GM12873 (cell line): ENCODE data around the gene PRRT1.

Experiments used
- TF ChIP-seq, protein P1 (sequence below): IDR thresholded peaks from 2 replicates; pipeline ENCODE4 v1.5.1; 2012; ENCODE audit warnings: low read depth, mild to moderate bottlenecking, moderate library complexity, low read length, control low read depth; ENCODE audit not compliant: insufficient read depth; ENCODE audit errors: missing control alignments

Gene PRRT1

DNA sequence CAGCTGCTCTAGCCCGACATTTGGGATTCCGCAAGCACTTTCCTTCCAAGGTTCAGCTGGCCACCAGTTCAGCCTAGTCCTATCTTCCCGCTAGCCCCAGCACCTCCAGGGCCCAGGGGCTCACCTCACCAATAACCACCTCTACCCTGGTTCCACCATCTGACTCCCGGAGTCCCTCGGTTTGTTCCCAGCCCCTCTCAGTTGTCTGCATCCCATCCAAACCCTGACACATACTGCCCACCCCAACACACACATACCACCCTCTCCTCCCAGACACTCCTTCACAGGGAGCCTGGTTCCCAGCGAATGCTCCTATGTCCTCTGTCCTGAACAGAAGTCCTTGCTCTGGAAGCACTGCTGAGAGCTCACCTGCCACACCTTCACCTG, 43.0 kb downstream of the PRRT1 start:
- TF ChIP-seq, protein P1, sequence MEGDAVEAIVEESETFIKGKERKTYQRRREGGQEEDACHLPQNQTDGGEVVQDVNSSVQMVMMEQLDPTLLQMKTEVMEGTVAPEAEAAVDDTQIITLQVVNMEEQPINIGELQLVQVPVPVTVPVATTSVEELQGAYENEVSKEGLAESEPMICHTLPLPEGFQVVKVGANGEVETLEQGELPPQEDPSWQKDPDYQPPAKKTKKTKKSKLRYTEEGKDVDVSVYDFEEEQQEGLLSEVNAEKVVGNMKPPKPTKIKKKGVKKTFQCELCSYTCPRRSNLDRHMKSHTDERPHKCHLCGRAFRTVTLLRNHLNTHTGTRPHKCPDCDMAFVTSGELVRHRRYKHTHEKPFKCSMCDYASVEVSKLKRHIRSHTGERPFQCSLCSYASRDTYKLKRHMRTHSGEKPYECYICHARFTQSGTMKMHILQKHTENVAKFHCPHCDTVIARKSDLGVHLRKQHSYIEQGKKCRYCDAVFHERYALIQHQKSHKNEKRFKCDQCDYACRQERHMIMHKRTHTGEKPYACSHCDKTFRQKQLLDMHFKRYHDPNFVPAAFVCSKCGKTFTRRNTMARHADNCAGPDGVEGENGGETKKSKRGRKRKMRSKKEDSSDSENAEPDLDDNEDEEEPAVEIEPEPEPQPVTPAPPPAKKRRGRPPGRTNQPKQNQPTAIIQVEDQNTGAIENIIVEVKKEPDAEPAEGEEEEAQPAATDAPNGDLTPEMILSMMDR = no peak

DNA sequence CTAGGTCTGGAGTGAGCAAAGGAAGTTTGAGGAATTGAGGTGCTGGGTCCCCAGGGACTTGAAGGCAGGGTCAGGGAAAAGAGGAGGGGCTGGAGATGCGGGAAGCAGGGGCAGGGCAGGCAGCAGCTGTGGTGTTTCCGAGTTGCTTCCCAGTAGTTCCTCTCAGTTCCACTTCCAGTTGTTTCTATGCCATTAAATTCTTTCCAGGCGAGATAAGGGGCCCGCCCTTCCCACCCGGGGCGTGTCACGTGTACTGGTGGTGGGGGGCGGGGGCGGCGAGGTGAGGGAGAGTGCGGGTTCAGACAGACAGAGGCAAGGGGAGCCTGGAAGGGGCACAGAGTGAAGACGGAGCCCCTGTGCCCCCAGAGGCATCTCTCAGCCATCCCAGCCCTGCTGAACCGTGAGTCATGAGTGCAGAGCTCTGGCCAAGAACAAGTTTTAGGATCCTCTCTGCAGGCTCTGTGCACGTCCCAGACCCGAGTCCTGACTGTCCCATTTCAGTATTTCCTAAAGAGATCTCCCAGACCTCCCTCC, 43.6 kb downstream of the PRRT1 start:
- TF ChIP-seq, protein P1 = no peak

DNA sequence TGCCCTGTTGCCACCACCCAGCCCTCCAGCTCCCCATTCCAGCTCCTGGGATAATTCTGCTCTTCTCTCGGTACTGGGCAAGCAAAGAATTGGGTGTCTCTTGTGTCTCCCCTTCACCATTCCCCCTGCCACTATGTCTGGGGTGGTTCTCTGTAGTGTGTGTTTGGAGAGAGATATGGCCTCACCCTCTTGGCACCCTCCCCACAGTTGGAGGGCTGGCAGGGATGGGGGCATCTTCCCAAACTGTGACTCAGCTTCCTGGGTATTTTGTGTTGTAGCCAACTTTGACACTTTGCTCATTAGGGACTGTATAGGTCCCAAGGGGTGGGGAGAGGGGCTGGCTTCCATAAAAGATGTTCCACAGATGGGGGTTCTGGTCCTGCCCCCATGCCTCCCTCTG, 44.3 kb downstream of the PRRT1 start:
- TF ChIP-seq, protein P1 = no peak

DNA sequence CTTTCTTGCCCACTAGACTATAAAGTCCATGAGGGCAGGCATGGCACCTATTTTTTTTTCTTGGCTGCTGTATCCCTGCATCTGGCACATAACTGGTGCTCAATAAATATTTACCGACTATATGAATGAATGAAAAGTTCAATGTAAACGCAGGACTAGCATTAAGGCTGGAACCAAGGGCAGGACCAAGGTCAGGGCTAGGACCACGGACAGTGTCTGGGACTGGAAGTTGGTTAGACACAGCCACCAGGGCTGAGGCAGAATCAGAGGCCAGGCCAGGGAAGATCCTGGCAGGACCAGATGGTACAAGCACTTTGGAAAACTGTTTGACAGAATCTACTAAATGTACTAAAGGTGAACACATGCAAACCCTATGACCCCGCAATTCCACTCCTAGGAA, 46.3 kb downstream of the PRRT1 start:
- TF ChIP-seq, protein P1 = no peak

DNA sequence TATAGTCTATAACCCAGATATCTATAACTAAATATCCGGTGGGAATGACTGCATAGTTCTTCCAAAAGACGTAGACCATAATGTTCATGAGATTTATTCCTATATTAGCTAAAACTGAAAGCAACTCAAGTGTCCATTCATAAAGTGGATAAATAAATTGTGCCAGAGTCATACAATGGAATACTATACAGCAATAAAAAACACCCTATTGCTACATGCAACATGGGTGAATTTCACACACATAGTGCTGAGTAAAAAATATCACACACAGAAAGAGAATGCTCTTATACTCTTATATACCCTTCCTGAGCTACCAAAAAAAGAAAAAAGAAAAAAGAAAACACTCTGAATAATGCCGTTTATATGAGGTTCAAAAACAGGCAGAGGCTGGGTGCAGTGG, 49.5 kb downstream of the PRRT1 start:
- TF ChIP-seq, protein P1 = no peak
